ENCODE measurements around the gene LCOR.

DNA sequence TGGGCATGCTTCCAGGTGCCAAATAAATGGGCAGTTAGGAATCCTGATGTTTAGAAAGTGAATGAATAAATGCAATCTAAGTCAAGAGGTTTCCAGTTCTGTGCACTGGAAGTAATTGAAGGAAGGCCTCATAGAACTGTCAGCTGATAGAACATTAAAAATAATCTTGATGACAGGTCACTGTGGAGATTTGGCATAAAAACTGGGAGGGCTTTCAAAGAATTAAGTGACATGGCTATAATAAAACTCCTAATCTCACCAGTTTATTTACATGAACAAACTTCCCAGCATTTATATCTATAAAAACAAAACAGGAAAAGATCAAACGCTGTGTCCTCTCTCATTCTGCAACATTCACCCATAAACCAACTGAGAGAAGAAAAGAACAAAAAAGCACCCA is 183.1 kb downstream of the LCOR start:
- TF ChIP-seq, protein P1, sequence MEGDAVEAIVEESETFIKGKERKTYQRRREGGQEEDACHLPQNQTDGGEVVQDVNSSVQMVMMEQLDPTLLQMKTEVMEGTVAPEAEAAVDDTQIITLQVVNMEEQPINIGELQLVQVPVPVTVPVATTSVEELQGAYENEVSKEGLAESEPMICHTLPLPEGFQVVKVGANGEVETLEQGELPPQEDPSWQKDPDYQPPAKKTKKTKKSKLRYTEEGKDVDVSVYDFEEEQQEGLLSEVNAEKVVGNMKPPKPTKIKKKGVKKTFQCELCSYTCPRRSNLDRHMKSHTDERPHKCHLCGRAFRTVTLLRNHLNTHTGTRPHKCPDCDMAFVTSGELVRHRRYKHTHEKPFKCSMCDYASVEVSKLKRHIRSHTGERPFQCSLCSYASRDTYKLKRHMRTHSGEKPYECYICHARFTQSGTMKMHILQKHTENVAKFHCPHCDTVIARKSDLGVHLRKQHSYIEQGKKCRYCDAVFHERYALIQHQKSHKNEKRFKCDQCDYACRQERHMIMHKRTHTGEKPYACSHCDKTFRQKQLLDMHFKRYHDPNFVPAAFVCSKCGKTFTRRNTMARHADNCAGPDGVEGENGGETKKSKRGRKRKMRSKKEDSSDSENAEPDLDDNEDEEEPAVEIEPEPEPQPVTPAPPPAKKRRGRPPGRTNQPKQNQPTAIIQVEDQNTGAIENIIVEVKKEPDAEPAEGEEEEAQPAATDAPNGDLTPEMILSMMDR (IDR thresholded peaks at IDR 0.05) = no peak
- no peak for TF ChIP-seq EP300 (IDR thresholded peaks at IDR 0.05)
- TF ChIP-seq POLR2A (IDR thresholded peaks at IDR 0.05) = no peak
